Sciatic nerve (tissue), 1 donor: ENCODE data around the gene DHRS12. TPM values are rescaled to one million over a fixed set of nuclear protein-coding genes. Genes with fewer than 3 reads are reported as not detected.

ENCODE experiments used
- total RNA-seq: library from RNA; stranded (reverse); fragmentation: NEBNext Ultra II Directional; extraction: Animal tissue kit (Norgen Biotek cat#: 25700); gene quantifications from one replicate; pipeline ENCODE4 v1.2.1, GENCODE V29; 2021
- donor health status: DM: no; HTN: no; CAD: no.

The DHRS12 gene
- total RNA-seq, 1 donor from 2014 or later: 18.8 TPM

Other genes with a start within 250 kb of the DHRS12 start
- gene WDFY2, start 219.7 kb downstream of the DHRS12 start, total RNA-seq: 22.1 TPM
- gene TMEM272, start 41.0 kb upstream of the DHRS12 start, total RNA-seq: 0.71 TPM
- not detected for gene CCDC70, start 57.8 kb upstream of the DHRS12 start, total RNA-seq
- 11.5 TPM for gene ATP7B, start 207.3 kb upstream of the DHRS12 start, total RNA-seq
- 43.5 TPM for gene ALG11, start 208.2 kb upstream of the DHRS12 start, total RNA-seq
- 15.7 TPM for gene UTP14C, start 220.5 kb upstream of the DHRS12 start, total RNA-seq